GM23248 (cell line): ENCODE data around the gene ACTR1A. TPM values are rescaled to one million over a fixed set of nuclear protein-coding genes. Genes with fewer than 3 reads are reported as not detected.

Source experiments
- DNase-seq: peaks from one replicate; pipeline ENCODE4 v3.0.0-alpha.2; 2015
- H2AFZ ChIP-seq: fragments of 200-600 bp; sonication (generic); 2 replicates; pipeline ENCODE4 v1.6.1; 2016; ENCODE audit warnings: antibody characterized with exemption
- H3F3A ChIP-seq: fragments of 200-600 bp; sonication (generic); 2 replicates; pipeline ENCODE4 v1.6.1; 2016; ENCODE audit warnings: mild to moderate bottlenecking, antibody characterized with exemption, mixed run types; ENCODE audit not compliant: insufficient read depth
- H3K27ac ChIP-seq: fragments of 200-600 bp; sonication (generic); 2 replicates; pipeline ENCODE4 v1.5.1; 2016; ENCODE audit warnings: mild to moderate bottlenecking
- H3K27me3 ChIP-seq: fragments of 200-600 bp; sonication (generic); replicated peaks from 2 replicates; pipeline ENCODE4 v1.6.1; 2016; ENCODE audit warnings: mild to moderate bottlenecking; ENCODE audit not compliant: insufficient read depth
- H3K36me3 ChIP-seq: fragments of 200-600 bp; sonication (generic); 2 replicates; pipeline ENCODE4 v1.6.1; 2016; ENCODE audit warnings: low read depth, mild to moderate bottlenecking
- H3K4me1 ChIP-seq: fragments of 200-600 bp; sonication (generic); 2 replicates; pipeline ENCODE4 v1.6.1; 2016; ENCODE audit warnings: mild to moderate bottlenecking; ENCODE audit not compliant: insufficient read depth
- H3K4me2 ChIP-seq: fragments of 200-600 bp; sonication (generic); one replicate; pipeline ENCODE4 v1.6.1; 2016; ENCODE audit warnings: mild to moderate bottlenecking; ENCODE audit not compliant: unreplicated experiment
- H3K4me3 ChIP-seq: fragments of 200-600 bp; sonication (generic); 2 replicates; pipeline ENCODE4 v1.5.1; 2016; ENCODE audit warnings: mild to moderate bottlenecking
- H3K79me2 ChIP-seq: fragments of 200-600 bp; sonication (generic); 2 replicates; pipeline ENCODE4 v1.6.1; 2016; ENCODE audit warnings: mild to moderate bottlenecking; ENCODE audit not compliant: insufficient read depth
- H3K9ac ChIP-seq: fragments of 200-600 bp; sonication (generic); 2 replicates; pipeline ENCODE4 v1.6.1; 2016; ENCODE audit warnings: mild to moderate bottlenecking
- H3K9me2 ChIP-seq: fragments of 200-600 bp; sonication (generic); 2 replicates; pipeline ENCODE4 v1.6.1; 2016; ENCODE audit warnings: mixed run types, mild to moderate bottlenecking, moderate library complexity; ENCODE audit not compliant: insufficient read depth
- H3K9me3 ChIP-seq: fragments of 200-600 bp; sonication (generic); one replicate; pipeline ENCODE4 v1.6.1; 2017; ENCODE audit warnings: low read depth
- H4K20me1 ChIP-seq: fragments of 200-600 bp; sonication (generic); 2 replicates; pipeline ENCODE4 v1.6.0; 2016; ENCODE audit not compliant: insufficient read depth
- EZH2 ChIP-seq: fragments of 200-600 bp; sonication (generic); IDR thresholded peaks from 2 replicates; pipeline ENCODE4 v1.6.1; 2018; ENCODE audit warnings: antibody characterized with exemption, mild to moderate bottlenecking; ENCODE audit not compliant: insufficient read depth, poor library complexity, severe bottlenecking
- EZH2phosphoT487 ChIP-seq: fragments of 200-600 bp; sonication (generic); IDR thresholded peaks from 2 replicates; pipeline ENCODE4 v1.6.1; 2018; ENCODE audit warnings: antibody characterized with exemption, moderate library complexity, mild to moderate bottlenecking, low read depth; ENCODE audit not compliant: insufficient read depth
- WGBS, 2 experiments: methylation state at CpG; one replicate each; pipeline ENCODE4 v1.1.6; 2015 to 2017; ENCODE audit warnings: low lambda C conversion rate in 2 of 2, low coverage in 1 of 2; ENCODE audit errors: missing lambda C conversion rate in 2 of 2; 5-methylcytosine and 5-hydroxymethylcytosine counted together
- in situ Hi-C: fragments of 300-500 bp; cut with MboI; formaldehyde crosslinking; loops from 2 replicates; pipeline ENCODE4 v1.15.0; 2020
- polyA plus RNA-seq: library from polyadenylated mRNA; unstranded; fragments of >200 nt; fragmentation: Nextera tagmentation; extraction: Ambion mirVana; gene quantifications from 2 replicates; pipeline ENCODE4 v1.2.1, GENCODE V29; 2016
- total RNA-seq: library from RNA; depleted of rRNA; stranded (reverse); fragments of >200 nt; shearing (Covaris generic); gene quantifications from 2 replicates; pipeline ENCODE4 v1.2.3, GENCODE V29; 2014

The ACTR1A gene
- total and polyA plus RNA-seq, 2 experiments from 2014 or later: 127 to 134 TPM

- 90 to 91% methylated on average over 26 to 27 of the region's 27 CpGs for WGBS, 2 experiments
- no peak for DNase-seq
Measured at GRCh38 chr10:102473445-102474331, 28.8 kb downstream of the ACTR1A start.

GRCh38 chr10:102470579-102471546 lies 31.6 kb downstream of the ACTR1A start:
- Histone ChIP-seq H3K9ac (no peak overlapping the region), H3K4me2 (no peak overlapping the region), H3K4me3 (no peak overlapping the region), H3K27ac (no peak overlapping the region), H3K9me3 (no peaks in the 10 kb centered on the region), H4K20me1 (no peaks in the 10 kb centered on the region), H2AFZ (no peak overlapping the region), H3K27me3 (no peaks in the 10 kb centered on the region), H3K79me2 (no peaks in the 10 kb centered on the region), H3K36me3 (no peaks in the 10 kb centered on the region), H3K4me1 (no peaks in the 10 kb centered on the region), H3K9me2 (no peaks in the 10 kb centered on the region), H3F3A (no peaks in the 10 kb centered on the region)
- TF ChIP-seq EZH2 (no peak), EZH2phosphoT487 (no peak)
- in situ Hi-C loops: no loop called here
- WGBS, 2 experiments: 82 to 88% methylated on average over 34 to 36 of the region's 36 CpGs
- DNase-seq: no peak

More at GRCh38 chr10:102473445-102474331, 28.8 kb downstream of the ACTR1A start:
- Histone ChIP-seq H3K9me2 (no peaks in the 10 kb centered on the region), H4K20me1 (no peaks in the 10 kb centered on the region), H3K4me1 (no peaks in the 10 kb centered on the region), H3K36me3 (no peaks in the 10 kb centered on the region), H3K79me2 (no peaks in the 10 kb centered on the region), H3K27ac (no peak overlapping the region), H3K4me3 (no peak overlapping the region), H3F3A (no peaks in the 10 kb centered on the region), H3K27me3 (no peaks in the 10 kb centered on the region), H3K9ac (no peak overlapping the region), H3K4me2 (no peak overlapping the region), H2AFZ (no peak overlapping the region), H3K9me3 (no peaks in the 10 kb centered on the region)
- TF ChIP-seq EZH2phosphoT487 (no peak), EZH2 (no peak)
- in situ Hi-C loops: no loop called here

- 73 to 74% methylated on average over 9 of the region's 9 CpGs for WGBS, 2 experiments
- no peaks in the 10 kb centered on the region for H4K20me1 ChIP-seq
- H3K4me3 ChIP-seq: no peak overlapping the region
- no peaks in the 10 kb centered on the region for H3F3A ChIP-seq
- TF ChIP-seq EZH2 (no peak), EZH2phosphoT487 (no peak)
- H3K9ac ChIP-seq: no peak overlapping the region
- H3K9me2 ChIP-seq: no peaks in the 10 kb centered on the region
- H3K4me2 ChIP-seq: no peak overlapping the region
- H2AFZ ChIP-seq: no peak overlapping the region
- in situ Hi-C loops: no loop called here
- H3K36me3 ChIP-seq: no peaks in the 10 kb centered on the region
- no peaks in the 10 kb centered on the region for H3K9me3 ChIP-seq
- DNase-seq: peak; percentile 43
- H3K27me3 ChIP-seq: no peaks in the 10 kb centered on the region
- H3K4me1 ChIP-seq: no peaks in the 10 kb centered on the region
- no peak overlapping the region for H3K27ac ChIP-seq
- no peaks in the 10 kb centered on the region for H3K79me2 ChIP-seq
Measured at GRCh38 chr10:102468683-102469082, 33.8 kb downstream of the ACTR1A start.

- Histone ChIP-seq H3K4me1 (no peaks in the 10 kb centered on the region), H3K9me2 (no peaks in the 10 kb centered on the region), H3K9me3 (no peaks in the 10 kb centered on the region), H3K27ac (no peak overlapping the region), H4K20me1 (no peaks in the 10 kb centered on the region), H3K79me2 (no peaks in the 10 kb centered on the region), H3K27me3 (no peaks in the 10 kb centered on the region), H3K9ac (no peak overlapping the region), H2AFZ (no peak overlapping the region), H3K4me3 (no peak overlapping the region), H3K4me2 (no peak overlapping the region), H3F3A (no peaks in the 10 kb centered on the region), H3K36me3 (no peaks in the 10 kb centered on the region)
- no peak for TF ChIP-seq EZH2phosphoT487
- TF ChIP-seq EZH2: no peak
- DNase-seq: no peak
- 65 to 66% methylated on average over 6 of the region's 6 CpGs for WGBS, 2 experiments
- in situ Hi-C loops: no loop called here
Measured at GRCh38 chr10:102467971-102468438, 34.5 kb downstream of the ACTR1A start.
